Measurements from ENCODE around the gene PSMD11.

DNA sequence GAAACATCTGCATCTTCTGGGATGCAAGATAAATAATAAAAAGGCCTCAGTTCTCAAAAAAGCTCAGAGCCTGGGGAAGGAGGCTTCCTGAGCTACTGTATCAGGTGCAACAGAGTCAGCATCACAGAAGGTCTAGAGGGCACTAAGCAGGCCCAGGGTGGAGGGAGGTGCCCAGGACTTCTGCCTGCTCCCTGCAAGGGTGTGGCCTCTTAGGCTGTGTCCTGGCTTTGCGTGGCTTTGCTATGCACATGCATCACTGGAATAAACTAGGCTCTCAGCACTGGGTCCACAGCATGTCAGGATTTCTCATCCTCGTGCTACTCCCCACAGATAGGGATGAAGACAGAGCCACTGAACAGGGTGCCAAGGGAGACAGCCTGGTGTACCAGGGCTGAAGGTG, 68.0 kb downstream of the PSMD11 start:
- TF ChIP-seq, protein P1, sequence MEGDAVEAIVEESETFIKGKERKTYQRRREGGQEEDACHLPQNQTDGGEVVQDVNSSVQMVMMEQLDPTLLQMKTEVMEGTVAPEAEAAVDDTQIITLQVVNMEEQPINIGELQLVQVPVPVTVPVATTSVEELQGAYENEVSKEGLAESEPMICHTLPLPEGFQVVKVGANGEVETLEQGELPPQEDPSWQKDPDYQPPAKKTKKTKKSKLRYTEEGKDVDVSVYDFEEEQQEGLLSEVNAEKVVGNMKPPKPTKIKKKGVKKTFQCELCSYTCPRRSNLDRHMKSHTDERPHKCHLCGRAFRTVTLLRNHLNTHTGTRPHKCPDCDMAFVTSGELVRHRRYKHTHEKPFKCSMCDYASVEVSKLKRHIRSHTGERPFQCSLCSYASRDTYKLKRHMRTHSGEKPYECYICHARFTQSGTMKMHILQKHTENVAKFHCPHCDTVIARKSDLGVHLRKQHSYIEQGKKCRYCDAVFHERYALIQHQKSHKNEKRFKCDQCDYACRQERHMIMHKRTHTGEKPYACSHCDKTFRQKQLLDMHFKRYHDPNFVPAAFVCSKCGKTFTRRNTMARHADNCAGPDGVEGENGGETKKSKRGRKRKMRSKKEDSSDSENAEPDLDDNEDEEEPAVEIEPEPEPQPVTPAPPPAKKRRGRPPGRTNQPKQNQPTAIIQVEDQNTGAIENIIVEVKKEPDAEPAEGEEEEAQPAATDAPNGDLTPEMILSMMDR (conservative IDR thresholded peaks at IDR 0.05 in 1 of 2, IDR thresholded peaks at IDR 0.05 in 1 of 2; ENCODE audit: extremely low read depth in 1 of 2, insufficient read depth in 1 of 2, low read depth in 1 of 2, low read length in 2 of 2), result no peak
- TF ChIP-seq EZH2 (IDR thresholded peaks at IDR 0.05; ENCODE audit: borderline replicate concordance, low read length), result no peak
